ENCODE measurements around the gene GLUL. TPM values are rescaled to one million over a fixed set of nuclear protein-coding genes. Genes with fewer than 3 reads are reported as not detected.
"Not testable (repeated sequence)": the region's sequence is repeated elsewhere in the genome, so short reads cannot be mapped to it uniquely, and the experiment has no call there.

GLUL gene
- polyA plus RNA-seq, 10 donors = 228 to 375 (median 316) TPM

DNA sequence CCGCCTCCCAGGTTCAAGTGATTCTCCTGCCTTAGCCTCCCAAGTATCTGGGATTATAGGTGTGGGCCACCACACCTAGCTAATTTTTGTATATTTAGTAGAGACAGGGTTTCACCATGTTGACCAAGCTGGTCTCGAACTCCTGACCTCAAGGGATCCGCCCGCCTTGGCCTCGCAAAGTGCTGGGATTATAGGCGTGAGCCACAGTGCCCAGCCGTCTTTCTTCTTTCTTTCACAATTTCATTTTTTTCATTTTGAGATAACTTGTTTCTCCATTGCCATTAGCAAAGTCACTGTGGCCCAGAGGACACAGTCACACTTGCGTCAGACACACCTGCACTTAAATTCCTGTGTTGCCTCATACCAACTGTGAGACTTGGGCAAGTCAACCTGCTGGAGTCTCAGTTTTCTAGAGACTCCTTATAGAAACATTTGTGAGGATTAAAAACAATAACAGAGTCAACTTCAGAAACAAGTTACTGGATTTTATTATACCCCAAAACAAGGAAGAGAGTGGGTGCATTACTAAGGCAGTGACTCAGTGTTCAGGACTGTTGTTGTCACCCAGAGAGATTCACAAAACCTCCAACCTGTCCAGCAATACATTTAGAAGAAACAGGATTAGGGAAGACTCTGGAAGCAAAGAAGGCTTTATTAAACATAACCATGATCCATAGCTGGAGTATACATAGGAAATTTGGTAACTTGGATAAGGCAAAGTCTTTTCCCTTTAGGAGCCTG, 6.2 kb upstream of the GLUL start:
- DNase-seq = no peak

GRCh38 chr1:182395906-182396305, 4.3 kb upstream of the GLUL start:
- no peak for DNase-seq

DNA sequence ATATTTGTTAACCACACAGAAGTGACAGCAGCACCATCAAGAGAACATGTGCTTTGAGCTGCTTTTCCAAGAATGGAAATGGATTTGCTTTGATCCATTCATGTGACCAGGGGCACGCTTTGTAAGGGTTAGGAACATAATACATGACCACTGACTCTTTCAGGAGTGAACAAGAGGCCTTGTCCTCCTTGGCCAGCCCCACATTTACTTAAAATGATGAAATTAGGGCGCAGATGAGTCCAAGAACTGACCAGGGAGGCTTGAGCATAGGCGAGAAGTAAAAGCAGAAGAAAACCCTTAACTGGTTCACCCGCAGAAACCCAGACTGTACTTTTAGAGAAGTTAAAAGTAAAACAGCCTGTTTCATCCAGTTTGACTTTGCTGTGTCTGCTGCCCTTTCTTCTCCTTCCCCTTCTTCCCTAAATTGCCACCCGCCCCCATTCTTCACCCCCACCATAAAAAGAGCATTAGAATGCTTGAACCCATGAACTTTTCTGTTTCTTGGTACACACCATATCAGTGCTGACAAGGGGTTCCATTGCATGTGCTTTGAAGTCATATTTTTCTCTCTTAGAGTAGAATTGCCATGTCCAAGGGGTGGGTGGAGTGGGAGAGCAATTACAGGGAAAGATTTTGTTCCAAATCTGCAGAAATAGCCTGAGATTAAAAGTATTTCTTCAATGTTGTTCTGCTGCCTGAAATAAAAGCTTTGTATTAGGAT, 2.6 kb upstream of the GLUL start:
- DNase-seq = peak in 1 of 3 donors; percentile 30

GRCh38 chr1:182392050-182393028, 749 bp upstream of the GLUL start:
- peak in 2 of 3 donors; percentile 63 to 89 for DNase-seq

- no peak for DNase-seq
Observed at GRCh38 chr1:182391028-182391361, 595 bp downstream of the GLUL start.

DNA sequence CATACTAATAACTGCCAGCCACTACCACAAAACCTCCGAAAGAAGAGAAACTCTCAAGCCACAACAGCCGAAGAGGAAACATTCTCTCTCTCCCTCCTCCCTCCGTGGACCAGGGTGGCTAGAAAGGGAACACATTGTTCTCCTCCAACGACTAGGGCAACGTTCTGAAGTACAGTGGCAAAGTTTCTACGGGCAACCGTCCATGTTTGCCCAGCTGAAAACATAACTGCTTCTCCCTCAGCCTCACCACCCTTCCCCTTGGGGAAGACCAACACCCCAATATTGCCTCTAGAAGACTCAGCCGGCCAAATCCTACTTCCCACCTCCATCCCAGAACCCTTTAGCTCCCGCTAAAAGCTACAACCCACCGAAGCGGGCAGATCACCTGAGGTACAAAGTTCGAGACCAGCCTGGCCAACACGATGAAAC, 2.0 kb downstream of the GLUL start:
- DNase-seq = peak in 1 of 3 donors; percentile 35

GRCh38 chr1:182388392-182389134, 3.0 kb downstream of the GLUL start:
- peak in 1 of 3 donors; percentile 34 for DNase-seq

DNA sequence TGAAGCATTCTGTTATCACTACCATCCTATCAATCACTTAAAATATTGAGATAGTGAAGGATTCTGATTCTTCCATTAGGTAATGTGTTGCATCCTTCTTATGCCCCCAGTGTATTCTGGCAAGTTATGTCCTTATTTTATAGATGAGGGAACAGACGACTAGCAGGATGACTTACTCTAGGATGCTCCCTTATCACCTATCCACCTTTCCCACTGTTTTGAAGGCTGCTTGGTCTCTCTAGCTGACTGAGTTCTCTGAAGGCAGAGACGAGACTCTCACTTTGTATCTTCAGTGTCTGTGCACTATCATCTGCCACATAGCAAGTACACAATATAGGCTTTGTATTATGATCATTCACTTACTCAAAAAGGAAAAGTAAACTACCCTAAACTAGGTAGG, 4.0 kb downstream of the GLUL start:
- DNase-seq = no peak

DNA sequence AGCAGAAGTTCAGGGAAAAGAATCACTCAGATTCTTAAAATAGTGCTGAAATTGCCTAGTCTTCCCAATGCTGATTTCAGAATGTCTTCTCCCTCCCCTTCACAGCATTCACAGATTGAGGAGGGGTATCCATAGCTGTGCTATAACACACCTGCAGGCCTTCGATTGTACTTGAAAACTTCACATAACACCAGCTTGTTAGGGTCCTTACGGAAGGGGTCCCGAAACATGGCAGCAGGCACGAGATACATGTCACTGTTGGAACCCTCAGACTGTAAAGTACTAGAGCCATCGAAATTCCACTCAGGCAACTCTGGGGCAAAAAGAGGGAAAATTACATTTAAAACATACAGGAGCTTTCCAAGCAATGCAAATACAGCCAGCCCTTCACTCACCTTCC, 4.6 kb downstream of the GLUL start:
- no peak for DNase-seq

DNA sequence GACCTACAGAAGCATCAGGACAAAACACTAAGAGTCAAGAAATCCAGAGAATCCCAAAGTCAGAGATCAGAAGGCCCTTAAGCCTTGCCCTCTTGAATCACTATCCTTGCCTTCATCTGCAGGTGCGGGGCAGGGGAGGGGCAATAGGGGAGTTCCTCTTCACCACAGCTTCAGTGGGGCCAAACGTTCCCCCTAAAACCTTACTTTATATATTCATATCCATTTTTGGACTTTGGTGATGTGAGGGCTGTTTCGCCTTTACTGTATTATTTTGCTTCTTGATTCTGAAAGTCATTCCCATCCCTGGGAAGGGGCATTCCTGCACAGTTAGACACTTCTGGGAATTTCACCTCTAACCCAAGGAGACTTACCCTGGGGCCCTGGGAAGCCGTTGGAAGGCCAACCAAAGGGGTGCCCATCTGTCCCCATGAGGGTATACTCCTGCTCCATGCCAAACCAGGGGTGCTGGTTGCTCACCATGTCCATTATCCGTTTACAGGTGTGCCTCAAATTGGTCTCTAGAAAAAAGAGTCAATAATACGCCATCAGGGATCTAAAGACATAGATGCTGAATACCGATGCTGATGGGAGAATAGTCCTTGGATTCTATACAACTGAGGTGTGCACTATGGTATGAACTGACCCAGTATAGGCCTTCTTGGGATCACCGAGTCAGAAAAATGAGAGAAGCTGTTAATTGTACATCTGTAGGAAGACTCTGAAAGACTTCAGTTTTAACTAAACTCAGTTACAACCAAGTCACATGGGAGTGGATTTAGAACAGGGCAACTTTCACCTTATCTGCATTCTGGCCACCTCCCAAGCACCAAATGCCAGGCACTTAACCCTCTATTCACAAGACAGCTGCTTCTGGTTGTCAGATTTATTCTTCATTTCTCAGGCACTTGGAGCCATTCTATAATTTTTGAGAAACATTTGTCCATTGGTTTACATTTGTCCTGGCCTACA, 5.4 kb downstream of the GLUL start:
- no peak for DNase-seq

- no peak for DNase-seq
Observed at GRCh38 chr1:182384387-182384960, 7.1 kb downstream of the GLUL start.

DNA sequence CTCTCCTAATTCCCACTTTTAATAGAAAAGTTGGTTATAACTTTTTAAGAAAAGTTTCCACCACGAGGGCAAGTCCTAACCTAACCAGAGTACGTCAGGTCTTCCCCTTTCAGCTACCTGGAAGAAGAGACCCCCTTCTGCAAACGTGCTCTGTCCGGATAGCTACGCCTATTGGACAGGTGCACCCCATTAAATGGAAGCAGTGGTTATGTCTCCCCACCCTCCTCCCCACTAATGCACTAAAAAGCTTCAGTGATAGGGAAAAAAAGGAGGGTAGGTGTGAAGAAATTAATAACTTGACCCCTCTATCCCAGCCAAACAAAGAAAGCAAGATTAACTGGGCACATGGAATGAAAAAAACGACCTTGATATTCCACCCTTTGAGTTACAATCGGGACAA, 7.7 kb downstream of the GLUL start:
- DNase-seq = no peak

GRCh38 chr1:182383037-182383661, 8.4 kb downstream of the GLUL start:
- no peak for DNase-seq

DNA sequence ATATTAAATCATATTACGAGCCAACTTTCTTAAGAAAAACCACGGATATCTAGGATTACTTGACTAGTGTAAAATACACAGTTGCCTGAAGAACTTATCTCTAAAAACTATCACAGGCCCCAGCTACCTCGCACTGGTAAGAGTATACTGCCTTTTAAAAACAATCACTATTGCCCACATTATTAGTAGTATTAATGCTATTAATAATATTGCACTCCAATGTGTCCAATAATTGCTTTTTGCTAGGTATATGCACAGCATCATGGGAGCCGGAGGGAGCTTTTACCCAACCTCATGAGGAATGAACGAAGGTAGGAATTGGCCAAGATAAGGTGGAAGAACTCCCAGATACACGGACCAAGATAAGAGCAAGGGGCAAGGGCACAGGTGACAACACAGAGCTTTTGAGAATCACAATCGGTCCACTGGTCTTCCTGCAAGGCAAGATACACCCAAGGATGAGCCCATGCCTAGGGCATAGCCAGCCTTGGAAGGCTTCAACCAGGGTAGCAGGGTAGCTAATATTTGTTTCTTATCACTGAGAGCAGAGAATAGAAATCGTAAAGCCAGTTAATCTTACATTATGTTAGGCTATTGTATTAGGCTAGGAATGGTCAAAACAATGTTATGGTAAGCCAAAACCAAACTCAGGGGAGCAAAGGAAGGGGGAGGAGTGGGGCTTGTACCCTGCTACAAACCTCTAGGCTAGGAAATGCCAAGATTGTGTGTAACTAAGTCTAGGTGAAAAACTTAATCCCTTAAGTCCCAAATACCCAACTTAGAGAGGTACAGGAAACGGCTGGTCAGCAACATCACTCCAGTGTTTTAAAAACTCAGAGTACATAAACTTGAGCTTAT, 9.4 kb downstream of the GLUL start:
- no peak for DNase-seq

DNA sequence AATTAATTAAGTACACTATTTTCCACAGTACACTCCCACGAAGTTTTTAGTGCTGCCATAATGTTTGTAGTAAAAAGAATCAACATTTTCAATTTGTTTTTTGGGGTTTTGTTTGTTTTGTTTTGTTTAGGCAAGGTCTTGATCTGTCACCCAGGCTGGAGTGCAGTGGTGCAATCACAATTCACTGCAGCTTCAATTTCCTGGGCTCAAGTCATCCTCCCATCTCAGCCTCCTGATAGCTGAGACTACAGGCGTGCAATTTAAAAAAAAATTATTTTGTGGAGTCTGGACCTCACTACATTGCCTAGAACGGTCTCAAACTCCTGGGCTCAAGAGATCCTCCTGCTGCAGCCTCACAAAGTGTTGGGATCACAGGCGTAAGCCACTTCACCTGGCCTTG, 11.4 kb downstream of the GLUL start:
- DNase-seq = no peak

DNA sequence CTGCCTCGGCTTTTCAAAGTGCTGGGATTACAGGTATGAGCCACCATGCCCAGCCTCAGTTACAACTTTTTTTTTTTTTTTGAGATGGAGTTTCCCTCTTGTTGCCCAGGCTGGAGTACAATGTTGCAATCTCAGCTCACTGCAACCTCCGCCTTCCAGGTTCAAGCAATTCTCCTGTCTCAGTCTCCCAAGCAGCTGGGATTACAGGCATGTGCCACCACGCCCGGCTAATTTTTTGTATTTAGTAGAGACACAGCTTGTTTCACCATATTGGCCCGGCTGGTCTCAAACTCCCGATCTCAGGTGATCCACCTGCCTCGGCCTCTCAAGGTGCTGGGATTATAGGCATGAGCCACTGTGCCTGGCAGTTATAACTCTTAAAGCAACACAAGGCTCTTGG, 11.8 kb downstream of the GLUL start:
- not testable (repeated sequence) for DNase-seq

- no peak for DNase-seq
Observed at GRCh38 chr1:182376936-182377574, 14.5 kb downstream of the GLUL start.
